NCI-H748 treated with DMSO at 0.1 percent for 48 hours (cell line): ENCODE measurements around the gene CEP135.
"Not testable (repeated sequence)": the region's sequence is repeated elsewhere in the genome, so short reads cannot be mapped to it uniquely, and the experiment has no call there.

Experiments
- DNase-seq: peaks from one replicate; lab custom pipeline; 2025; lab: John Stamatoyannopoulos, UW

The CEP135 gene, protein sequence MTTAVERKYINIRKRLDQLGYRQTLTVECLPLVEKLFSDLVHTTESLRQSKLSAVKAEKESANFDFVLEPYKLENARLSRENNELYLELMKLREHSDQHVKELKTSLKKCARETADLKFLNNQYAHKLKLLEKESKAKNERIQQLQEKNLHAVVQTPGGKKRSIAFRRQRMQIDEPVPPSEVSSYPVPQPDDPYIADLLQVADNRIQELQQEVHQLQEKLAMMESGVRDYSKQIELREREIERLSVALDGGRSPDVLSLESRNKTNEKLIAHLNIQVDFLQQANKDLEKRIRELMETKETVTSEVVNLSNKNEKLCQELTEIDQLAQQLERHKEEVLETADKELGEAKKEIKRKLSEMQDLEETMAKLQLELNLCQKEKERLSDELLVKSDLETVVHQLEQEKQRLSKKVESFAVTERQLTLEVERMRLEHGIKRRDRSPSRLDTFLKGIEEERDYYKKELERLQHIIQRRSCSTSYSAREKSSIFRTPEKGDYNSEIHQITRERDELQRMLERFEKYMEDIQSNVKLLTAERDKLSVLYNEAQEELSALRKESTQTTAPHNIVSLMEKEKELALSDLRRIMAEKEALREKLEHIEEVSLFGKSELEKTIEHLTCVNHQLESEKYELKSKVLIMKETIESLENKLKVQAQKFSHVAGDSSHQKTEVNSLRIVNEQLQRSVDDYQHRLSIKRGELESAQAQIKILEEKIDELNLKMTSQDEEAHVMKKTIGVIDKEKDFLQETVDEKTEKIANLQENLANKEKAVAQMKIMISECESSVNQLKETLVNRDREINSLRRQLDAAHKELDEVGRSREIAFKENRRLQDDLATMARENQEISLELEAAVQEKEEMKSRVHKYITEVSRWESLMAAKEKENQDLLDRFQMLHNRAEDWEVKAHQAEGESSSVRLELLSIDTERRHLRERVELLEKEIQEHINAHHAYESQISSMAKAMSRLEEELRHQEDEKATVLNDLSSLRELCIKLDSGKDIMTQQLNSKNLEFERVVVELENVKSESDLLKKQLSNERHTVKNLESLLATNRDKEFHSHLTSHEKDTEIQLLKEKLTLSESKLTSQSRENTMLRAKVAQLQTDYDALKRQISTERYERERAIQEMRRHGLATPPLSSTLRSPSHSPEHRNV

DNA sequence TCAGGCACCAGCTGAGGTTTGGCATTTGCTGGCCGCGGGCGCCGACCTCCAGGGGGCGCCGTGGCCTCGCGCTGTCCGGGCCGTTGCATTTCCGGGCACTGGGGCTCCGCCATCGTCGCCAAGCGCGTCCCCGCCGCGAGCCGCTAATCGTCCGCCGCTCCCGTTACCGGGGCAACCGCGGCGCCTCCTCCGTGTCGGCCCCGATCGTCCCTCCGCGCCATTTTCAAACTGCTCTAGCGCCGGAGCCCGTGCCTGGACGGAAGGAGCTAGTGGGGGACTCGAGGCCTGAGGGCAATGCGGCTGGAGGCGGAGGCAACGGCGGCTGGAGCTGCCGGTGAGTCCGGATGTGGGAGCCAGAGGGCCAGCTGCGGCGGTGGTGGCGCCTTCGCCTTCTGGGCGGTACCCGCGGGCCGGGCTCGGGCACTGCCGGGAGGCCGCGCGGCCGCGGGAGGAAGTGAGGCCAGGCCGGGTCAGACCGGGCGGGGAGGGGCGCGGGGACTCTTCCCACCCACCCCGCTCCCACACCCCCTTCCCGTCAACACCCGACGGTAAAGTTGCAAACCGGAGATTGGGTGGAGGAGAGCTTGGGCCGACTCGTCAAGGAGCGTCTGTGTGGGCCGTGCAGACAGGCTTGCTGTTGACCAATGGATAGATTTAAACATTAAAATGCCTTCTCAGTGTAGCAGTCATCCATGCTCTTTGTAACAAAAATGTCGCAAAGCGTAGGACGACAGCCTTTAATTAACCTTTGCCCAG is at the start of gene CEP135:
Gene CEP135, plus strand, starts transcription at position 220 of the 756 bp plus-strand sequence. CDS start 3,186 bp downstream, outside the sequence.
- DNase-seq: peak; percentile 72

DNA sequence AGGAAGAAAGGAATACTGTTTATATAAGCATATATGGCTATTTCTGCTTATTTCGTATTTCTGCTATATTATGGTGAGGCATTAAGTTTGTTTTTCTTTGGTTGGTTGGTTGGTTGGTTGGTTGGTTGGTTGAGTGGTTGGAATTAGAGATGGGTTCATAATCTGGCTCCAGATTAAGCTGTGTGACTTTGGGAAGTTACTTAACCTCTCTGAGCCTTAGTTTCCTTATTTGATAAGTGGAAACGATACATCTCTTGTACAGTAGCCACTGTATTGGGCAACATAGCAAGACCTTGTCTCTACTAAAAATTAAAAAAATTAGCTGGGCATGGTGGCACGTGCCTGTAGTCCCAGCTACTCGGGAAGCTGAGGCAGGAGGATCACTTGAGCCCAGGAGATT is 46.1 kb upstream of the CEP135 start:
- DNase-seq: no peak

DNA sequence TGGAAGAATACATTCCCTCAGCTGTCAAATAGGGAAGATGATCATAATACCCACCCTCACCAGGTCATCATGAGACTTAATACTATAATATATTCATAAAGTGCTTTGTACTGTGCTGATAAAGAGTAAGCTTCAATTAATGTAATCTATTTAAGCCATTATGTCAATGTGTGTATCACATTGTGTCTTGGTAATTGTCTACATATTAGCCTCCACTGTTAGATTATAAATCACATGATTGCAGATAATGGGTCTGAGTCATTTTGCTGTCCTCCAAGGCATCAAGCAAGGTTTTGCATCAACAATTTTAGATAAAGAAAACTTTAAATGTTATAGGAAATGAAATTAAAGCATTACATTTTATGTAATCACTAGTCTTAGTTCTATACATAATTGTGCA is 45.2 kb upstream of the CEP135 start:
- DNase-seq: no peak

DNA sequence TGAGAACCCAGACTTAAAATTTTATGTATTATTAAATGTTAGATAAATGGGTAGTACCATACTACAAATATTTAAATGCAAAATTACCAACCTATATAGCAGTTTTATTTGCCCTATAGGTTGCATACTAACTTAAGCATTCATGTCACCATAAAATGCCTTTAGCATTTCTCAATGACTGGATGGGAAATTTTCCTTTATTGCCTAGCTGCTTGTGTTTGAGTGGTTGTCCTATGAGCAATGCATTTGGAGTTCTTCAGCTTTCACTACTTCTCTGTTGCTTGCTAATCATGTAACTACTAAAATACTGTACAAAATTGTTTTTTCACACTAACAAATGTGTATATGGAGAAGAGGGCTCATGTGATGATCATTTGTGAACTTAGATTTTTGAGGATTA is 44.2 kb upstream of the CEP135 start:
- no peak for DNase-seq

DNA sequence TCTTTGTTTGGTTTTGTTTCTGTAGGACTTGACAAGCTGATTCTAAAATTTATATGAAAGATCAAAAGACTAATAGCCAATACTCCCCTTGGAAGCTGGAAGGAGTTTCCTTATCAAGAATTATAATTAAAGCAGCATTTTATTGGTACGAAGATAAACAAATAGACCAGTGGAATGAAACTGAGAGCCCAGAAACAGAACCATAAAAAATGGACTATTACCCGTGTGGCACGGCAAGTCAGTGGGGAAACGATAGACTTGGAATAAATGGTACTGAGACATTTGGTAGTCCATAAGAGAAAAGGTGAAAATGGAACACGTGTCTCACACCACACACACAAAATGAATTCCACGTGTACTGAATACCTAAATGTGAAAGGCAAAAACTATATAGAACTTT is 42.4 kb upstream of the CEP135 start:
- DNase-seq: no peak

DNA sequence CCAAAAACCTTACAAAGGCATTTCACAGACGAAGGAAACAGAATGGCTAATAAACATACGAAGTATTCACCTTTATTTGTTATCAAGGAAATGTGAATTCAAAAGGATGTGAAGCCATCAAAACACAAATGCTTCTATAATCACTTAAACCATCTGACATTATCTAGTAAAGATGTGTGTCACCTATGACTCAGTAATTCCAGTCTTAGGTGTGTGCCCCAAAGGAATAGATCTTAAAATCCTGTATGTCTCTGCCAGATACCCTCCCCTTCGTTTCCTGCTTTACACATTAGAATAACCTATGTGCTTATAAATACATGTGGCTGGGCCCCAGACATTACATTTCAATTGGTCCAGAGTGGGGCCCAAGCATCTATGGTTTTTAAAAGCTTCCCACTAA is 41.8 kb upstream of the CEP135 start:
- no peak for DNase-seq

DNA sequence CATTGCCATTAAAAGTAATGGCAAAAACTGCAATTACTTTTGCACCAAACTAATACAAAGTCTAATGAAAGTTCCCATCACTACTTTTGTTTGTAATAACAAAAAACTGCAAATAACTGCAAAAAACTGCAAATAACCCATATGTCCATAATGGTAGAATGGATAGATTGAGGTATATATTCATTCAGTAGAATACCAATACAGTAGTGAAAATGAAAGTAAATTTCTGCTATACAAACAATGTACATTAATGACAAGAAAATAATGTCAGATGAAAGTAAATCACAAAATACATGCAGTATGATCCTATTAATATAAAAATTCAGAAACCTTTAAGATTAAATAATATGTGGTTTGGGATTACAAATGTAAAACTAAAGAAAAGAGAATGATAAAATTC is 41.3 kb upstream of the CEP135 start:
- DNase-seq: no peak

DNA sequence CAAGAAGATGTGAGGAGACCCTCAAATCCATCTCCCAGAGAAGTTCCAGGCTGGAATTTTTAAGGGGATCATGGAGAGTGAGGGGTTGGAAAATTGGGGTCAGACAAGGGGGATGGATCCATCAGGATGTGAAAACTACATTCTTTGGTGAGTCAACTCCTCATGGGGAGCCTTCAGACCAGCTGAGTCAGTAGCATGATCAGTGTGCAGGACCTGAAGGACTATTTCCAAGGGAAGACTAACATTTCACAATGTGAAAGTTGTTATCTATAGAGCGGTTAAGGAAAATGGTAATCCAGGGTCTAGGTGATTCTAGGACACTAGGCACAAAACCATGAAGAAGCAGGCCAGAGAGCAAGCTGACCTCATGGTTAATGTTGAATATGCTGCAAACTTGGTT is 38.6 kb upstream of the CEP135 start:
- DNase-seq: no peak

DNA sequence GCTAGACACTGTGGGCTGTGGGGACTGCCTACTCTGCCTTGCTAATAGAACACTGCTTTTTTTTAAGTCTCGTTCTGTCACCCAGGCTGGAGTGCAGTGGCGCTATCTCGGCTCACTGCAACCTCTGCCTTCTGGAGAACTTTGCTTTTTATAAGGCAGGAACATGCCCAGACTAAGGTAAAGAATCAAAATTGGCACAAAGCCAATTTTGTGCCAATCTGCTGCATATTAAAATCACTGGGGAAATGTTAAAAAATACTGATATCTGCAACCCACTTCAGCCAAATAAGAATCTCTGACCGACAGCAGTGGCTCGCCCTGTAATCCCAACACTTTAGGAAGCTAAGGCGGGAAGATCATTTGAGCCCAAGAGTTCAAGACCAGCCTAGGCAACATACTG is 36.5 kb upstream of the CEP135 start:
- no peak for DNase-seq

DNA sequence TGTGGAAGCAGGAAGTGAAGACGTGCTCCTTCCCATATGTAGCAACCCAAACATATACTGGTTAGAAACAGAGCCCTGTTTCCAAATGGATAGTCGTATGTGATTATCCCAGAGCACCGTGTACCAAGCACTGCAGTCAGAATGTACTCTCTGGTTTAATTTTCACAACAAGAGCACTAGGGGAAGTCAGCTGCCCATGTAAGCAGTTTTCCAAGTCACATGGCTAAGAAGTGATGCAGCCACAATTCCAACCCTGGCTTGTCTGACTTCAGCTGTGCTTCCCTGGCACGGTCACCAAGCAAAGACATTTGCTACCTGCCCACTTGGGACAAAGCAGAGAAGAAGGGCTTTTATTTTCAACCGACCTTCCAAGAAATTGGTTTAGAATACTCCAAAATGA is 28.2 kb upstream of the CEP135 start:
- no peak for DNase-seq

DNA sequence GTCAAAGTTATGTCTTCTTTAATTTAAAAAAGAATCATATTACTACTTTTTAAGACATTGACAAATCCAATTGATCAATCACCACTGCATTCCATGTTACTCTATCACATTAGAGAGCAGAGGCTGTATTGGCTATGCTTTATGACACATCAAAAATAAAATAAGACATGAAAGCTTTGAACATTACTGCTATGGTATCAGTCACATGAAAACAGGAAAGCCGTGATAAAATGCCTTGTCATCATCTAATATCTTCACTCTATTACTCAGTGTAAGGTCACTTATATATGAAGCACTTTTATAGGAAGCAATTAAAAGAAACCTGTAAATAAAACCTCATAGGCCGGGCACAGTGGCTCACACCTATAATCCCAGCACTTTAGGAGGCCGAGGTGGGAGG is 27.7 kb upstream of the CEP135 start:
- no peak for DNase-seq

DNA sequence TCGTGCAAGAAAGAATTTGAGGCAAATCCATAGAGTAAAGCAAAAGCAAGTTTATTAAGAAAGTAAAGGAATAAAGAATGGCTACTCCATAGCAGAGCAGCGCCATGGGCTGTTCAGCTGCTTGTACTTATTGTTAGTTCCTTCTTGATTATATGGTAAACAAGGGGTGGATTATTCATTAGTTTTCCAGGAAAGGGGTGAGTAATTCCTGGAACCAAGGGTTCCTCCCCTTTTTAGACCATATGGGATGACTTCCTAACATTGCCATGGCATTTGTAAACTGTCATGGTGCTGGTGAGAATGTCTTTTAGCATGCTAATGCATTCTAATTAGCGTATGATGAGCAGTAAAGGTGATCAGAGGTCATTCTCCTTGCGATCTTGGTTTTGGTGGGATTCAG is 23.5 kb upstream of the CEP135 start:
- DNase-seq: no peak

DNA sequence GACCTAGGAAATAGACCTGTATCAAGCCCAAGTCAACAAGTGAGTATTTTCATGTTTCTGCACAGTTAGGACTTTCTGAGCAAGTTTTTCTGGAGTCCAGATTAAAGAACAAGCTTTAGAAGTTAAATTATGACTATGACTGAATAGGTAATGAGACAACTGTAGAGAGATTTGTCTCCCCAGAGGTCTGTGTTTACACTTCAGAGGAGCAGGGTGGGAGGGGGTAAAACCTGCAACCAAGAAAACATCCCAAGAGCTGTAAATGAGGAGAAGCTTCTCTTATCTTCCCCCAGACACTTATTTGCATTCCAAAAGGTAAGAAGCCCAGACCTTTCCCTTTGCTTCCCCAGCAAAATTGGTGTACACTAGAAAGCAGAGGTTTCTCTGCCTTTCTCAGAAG is 22.1 kb upstream of the CEP135 start:
- DNase-seq: no peak

DNA sequence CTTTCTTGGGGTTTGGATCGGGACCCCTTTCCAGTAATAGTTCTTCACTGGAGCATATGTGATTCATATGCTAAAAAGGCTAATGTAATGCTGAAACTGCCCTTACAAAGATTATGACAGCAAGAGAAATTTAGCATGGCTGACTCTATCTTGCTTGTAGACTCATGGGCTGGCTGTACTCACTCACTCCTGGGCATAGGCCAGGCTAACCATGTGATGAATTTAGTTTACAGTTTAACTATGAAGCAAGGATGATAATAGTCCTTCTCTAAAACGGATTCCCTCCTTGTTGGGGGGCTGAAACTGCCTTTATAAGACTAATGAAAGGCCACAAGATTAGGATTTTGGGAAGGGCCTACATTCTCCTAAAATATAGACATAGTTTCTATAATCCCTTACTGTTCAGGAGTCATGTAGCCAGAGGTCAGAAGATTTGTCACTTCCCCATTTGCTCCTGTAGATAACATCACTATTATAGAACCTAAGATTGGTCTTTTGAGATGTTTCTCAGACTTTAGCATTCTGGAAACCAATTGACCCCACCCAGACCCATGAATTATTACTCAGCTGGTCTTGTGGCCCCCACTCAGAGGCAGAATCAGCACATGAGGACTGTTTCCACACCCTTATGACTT is 20.8 kb upstream of the CEP135 start:
- no peak for DNase-seq

DNA sequence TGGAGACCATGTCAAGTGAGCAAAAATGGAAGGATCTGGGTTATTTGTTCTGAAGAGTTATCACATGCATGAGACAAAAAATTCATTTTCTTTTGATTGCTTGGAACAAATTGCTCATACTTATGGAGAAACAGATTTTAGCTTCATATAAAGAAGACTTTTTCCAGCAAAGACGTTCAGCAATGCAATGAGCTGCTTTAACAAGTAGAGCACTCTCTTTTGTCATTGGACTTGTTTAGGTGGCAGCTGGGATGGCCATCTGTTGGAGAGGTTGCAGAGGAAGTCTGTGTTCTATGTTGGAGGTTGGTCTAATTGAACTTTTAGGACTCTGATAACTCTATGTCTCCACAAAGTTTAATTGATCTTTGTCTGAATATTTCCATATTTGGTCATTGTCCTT is 19.9 kb upstream of the CEP135 start:
- no peak for DNase-seq

DNA sequence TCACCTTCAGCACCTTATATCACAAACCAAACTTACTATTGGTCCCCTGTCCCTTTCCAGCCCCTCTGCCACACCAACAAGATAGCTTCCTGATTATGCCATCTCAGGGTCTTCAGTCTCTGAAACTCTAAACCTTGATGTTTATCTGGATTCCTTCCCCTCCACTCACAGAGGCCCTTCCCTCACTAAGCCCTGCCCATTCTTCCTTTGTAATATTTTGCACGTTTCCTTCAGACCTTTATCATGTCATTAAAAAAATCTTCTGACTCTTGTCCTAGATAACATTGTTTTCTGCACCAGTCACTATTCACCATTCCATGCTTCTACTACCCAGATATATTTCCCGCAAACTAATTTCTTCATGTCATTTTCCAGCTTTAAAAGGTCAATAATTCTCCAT is 17.7 kb upstream of the CEP135 start:
- DNase-seq: no peak

DNA sequence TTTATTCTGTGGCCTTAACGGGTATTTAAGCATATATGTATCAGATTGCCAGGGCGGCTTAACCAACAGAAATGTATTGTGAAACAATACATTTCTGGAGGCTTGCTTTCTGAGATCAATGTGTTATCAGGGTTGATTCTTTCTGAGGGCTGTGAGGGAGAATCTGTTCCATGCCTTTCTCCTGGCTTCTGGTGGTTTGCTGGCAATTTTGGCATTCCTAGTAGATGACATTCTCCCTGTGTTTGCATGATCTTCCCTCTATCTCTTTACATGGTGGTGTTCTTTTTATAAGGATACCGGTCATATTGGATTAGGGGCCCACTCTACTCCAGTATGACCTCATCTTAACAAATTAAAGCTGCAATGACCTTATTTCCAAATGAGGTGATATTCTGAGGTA is 16.9 kb upstream of the CEP135 start:
- DNase-seq: no peak

DNA sequence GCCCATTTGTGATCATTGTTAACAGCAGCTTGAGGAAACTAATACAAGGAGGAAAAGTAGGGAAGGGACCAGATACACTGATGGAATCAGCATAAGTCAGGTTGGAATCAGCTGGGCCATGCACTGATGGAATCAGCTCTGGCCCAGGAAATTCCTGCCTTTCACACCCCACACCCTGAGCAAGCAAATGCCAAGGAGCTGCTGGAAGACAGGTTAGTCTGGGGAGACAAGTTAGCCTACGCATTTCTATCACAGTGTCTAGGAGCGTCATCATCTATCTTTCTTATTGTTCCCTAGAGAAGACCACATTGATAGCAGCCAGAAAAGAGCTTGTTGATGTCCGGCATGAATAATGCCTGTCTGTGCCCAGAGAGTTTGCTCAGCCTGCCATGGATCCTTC is 16.2 kb upstream of the CEP135 start:
- no peak for DNase-seq

DNA sequence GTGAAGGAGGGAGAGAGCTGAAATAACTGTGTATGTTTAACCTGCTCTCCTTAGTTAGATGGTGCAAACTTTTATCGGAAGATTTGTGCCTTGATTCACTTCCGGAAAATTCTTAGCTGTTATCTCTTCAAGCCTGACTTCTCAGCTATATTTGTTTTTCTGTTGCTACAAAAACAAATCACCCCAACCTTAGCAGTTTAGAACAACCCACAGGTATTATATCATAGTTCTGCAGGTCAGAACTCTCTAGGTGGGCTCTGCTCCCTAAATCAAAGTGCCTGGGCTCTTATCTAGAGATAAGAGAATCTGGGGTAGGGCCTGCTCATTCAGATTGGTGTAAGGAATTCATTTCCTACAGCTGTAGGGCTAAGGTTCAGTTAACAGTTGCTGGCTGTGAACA is 15.1 kb upstream of the CEP135 start:
- no peak for DNase-seq

DNA sequence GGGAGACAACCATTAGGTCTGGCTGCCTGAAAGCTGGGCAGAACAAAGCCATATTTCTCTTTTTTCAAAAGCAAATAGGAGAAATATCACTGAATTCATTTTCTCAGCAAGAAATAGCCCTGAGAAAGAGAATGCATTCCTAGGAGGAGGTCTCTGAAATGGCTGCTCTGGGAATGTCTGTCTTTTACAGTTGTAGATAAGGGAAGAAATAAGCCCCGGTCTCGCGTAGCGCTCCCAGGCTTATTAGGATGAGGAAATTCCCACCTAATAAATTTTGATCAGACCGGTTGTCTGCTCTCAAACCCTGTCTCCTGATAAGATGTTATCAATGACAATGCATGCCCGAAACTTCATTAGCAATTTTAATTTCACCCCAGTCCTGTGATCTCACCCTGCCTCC is 12.8 kb upstream of the CEP135 start:
- not testable (repeated sequence) for DNase-seq

DNA sequence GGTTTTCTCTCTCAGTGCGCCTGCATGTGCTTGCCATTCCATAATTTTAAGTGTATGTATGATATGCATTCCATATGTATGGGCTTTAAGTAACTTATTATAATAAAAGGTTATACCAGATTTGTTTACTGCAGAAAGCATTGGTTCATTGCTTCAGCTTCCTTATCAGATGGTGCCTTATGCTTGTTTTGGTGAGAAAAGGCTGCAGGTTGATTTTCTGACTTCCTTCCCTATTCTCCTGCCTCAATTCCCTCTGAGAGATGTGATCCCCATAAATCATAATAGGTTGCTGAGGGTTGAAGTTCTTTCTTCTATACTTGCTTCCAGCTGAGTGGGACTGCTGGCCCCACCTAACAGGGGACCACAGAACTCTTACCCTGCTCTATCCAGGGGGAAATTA is 10.3 kb upstream of the CEP135 start:
- no peak for DNase-seq

DNA sequence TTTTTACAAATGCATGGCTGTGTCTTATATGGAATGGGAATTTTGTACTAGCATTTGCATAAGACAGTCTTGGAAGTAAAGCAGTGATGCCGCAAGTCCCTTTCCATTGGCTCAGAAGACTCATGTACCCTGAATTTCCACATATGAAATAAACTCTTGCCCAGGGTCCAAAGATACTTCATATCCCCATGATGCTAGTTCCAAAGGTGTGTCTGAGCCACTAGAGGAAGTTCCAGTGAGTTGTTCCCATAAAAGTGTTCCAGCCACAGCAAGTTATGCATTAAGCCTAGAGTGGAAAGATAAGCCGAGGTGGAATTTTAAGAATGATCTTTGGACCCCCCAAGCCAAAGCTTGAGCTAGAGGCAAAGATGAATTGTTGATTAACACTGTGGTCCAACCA is 9.3 kb upstream of the CEP135 start:
- no peak for DNase-seq
